Peyer's patch (tissue), 4 donors: ENCODE results near the gene SPRED2.

Experiments
- POLR2A ChIP-seq, 2 donors: fragments of 450-650 bp; IDR thresholded peaks; one replicate each; pipeline ENCODE4 v1.5.1; 2017; ENCODE audit warnings: antibody characterized with exemption in 2 of 2, mild to moderate bottlenecking in 2 of 2, moderate library complexity in 2 of 2
- TF ChIP-seq, protein P1 (sequence below), 6 experiments: fragments of 450-650 bp in 4 of 6; fragments of 200-600 bp in 2 of 6; sonication (generic) in 1 of 6; IDR thresholded peaks; one replicate each; pipeline ENCODE4 v1.5.1; 2017 to 2019; ENCODE audit warnings: antibody characterized with exemption in 6 of 6, mild to moderate bottlenecking in 3 of 6, moderate library complexity in 1 of 6

DNA sequence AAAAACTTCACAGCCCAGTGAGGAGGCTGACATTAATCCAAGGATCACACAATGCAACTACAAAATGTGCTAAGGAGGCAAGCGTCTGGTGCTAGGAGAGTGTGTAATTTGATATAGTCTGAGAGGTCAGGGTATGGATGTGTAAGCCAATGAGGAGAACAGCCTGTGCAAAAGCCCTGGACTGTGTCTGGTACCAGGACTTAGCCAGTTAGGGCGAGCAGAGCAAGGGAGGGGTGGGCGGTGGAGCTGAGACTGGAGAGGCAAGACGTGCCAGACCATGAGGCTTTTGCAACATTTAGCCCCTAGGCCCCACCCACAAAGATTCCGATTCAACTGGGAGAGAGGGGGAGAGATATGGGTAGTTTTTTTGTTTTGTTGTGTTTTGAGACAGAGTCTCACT, 33.5 kb upstream of the SPRED2 start:
- TF ChIP-seq POLR2A (IDR thresholded peaks at IDR 0.05), result no peak
- TF ChIP-seq, protein P1, sequence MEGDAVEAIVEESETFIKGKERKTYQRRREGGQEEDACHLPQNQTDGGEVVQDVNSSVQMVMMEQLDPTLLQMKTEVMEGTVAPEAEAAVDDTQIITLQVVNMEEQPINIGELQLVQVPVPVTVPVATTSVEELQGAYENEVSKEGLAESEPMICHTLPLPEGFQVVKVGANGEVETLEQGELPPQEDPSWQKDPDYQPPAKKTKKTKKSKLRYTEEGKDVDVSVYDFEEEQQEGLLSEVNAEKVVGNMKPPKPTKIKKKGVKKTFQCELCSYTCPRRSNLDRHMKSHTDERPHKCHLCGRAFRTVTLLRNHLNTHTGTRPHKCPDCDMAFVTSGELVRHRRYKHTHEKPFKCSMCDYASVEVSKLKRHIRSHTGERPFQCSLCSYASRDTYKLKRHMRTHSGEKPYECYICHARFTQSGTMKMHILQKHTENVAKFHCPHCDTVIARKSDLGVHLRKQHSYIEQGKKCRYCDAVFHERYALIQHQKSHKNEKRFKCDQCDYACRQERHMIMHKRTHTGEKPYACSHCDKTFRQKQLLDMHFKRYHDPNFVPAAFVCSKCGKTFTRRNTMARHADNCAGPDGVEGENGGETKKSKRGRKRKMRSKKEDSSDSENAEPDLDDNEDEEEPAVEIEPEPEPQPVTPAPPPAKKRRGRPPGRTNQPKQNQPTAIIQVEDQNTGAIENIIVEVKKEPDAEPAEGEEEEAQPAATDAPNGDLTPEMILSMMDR (IDR thresholded peaks at IDR 0.05), result no peak
